GM23338 (cell line): Measurements from ENCODE around the gene OCA2. TPM values are rescaled to one million over a fixed set of nuclear protein-coding genes. Genes with fewer than 3 reads are reported as not detected.

Experiments used
- ATAC-seq: fragments of 200-7000 bp; cut with Tn5 transposase; 3 replicates; pipeline ENCODE4 v1.9.1; 2020
- DNase-seq: peaks from one replicate; pipeline ENCODE4 v3.0.0-alpha.2; 2015; ENCODE audit warnings: low spot score
- H2AFZ ChIP-seq: fragments of 200-600 bp; sonication (generic); 2 replicates; pipeline ENCODE4 v1.8.0; 2016; ENCODE audit warnings: antibody characterized with exemption, mild to moderate bottlenecking, moderate library complexity
- H3F3A ChIP-seq: fragments of 200-600 bp; sonication (generic); replicated peaks from 2 replicates; pipeline ENCODE4 v1.8.0; 2017; ENCODE audit warnings: antibody characterized with exemption, mixed run types, low read depth
- H3K27ac ChIP-seq: fragments of 200-600 bp; sonication (generic); 2 replicates; pipeline ENCODE4 v1.6.1; 2016; ENCODE audit warnings: low read depth
- H3K27me3 ChIP-seq: fragments of 200-600 bp; sonication (generic); 2 replicates; pipeline ENCODE4 v1.8.0; 2016; ENCODE audit warnings: mild to moderate bottlenecking, mixed run types, moderate library complexity; ENCODE audit not compliant: insufficient read depth
- H3K36me3 ChIP-seq: fragments of 200-600 bp; sonication (generic); 2 replicates; pipeline ENCODE4 v1.8.0; 2016; ENCODE audit warnings: mild to moderate bottlenecking; ENCODE audit not compliant: insufficient read depth
- H3K4me1 ChIP-seq: fragments of 200-600 bp; sonication (generic); 2 replicates; pipeline ENCODE4 v1.8.0; 2016; ENCODE audit warnings: mild to moderate bottlenecking, moderate library complexity; ENCODE audit not compliant: insufficient read depth
- H3K4me2 ChIP-seq: fragments of 200-600 bp; sonication (generic); 2 replicates; pipeline ENCODE4 v1.7.1; 2017; ENCODE audit warnings: mixed run types
- H3K4me3 ChIP-seq: fragments of 200-600 bp; sonication (generic); 2 replicates; pipeline ENCODE4 v1.6.1; 2016; ENCODE audit warnings: mixed run types
- H3K79me2 ChIP-seq: fragments of 200-600 bp; sonication (generic); replicated peaks from 2 replicates; pipeline ENCODE4 v1.8.0; 2017; ENCODE audit warnings: mild to moderate bottlenecking; ENCODE audit not compliant: insufficient read depth
- H3K9me2 ChIP-seq: fragments of 200-600 bp; sonication (generic); 2 replicates; pipeline ENCODE4 v1.8.0; 2017; ENCODE audit not compliant: insufficient read depth
- H4K20me1 ChIP-seq: fragments of 200-600 bp; sonication (generic); replicated peaks from 2 replicates; pipeline ENCODE4 v1.8.0; 2017; ENCODE audit warnings: mild to moderate bottlenecking; ENCODE audit not compliant: insufficient read depth
- H3K27ac Mint-ChIP-seq: 2 replicates; pipeline ENCODE4 v1.8.0; 2020; ENCODE audit warnings: inconsistent platforms, mild to moderate bottlenecking, moderate library complexity, mixed read lengths
- H3K27me3 Mint-ChIP-seq: 3 replicates; pipeline ENCODE4 v1.8.0; 2022; ENCODE audit warnings: low read depth, mild to moderate bottlenecking, moderate library complexity, mixed read lengths, inconsistent platforms; ENCODE audit not compliant: insufficient read depth, poor library complexity
- H3K36me3 Mint-ChIP-seq: 3 replicates; pipeline ENCODE4 v1.8.0; 2021; ENCODE audit warnings: low read depth, mild to moderate bottlenecking, inconsistent platforms, moderate library complexity, mixed read lengths
- H3K4me1 Mint-ChIP-seq: 3 replicates; pipeline ENCODE4 v1.8.0; 2020; ENCODE audit warnings: mild to moderate bottlenecking, inconsistent platforms, mixed read lengths
- H3K4me3 Mint-ChIP-seq: 3 replicates; pipeline ENCODE4 v1.8.0; 2021; ENCODE audit warnings: moderate library complexity, mild to moderate bottlenecking, inconsistent platforms, mixed read lengths
- H3K9me3 Mint-ChIP-seq: 3 replicates; pipeline ENCODE4 v1.8.0; 2020; ENCODE audit warnings: moderate library complexity, mild to moderate bottlenecking, inconsistent platforms, mixed read lengths
- CREB1 ChIP-seq: fragments of 250-450 bp; sonication (Bioruptor Pico); IDR thresholded peaks from 2 replicates; pipeline ENCODE4 v1.5.0; 2020; ENCODE audit warnings: low read depth, mild to moderate bottlenecking, moderate library complexity
- CTCF ChIP-seq, 2 experiments: fragments of 200-600 bp in 1 of 2; sonication (generic) in 1 of 2; conservative IDR thresholded peaks; 2 replicates each; pipeline versions ENCODE4 v1.5.1 to v1.6.1; 2016 to 2017; ENCODE audit warnings: antibody characterized with exemption in 2 of 2, low read depth in 2 of 2, mild to moderate bottlenecking in 2 of 2, moderate library complexity in 1 of 2
- ETS1 ChIP-seq: IDR thresholded peaks from 2 replicates; pipeline ENCODE4 v1.6.1; 2016; ENCODE audit warnings: antibody characterized with exemption
- EZH2 ChIP-seq: fragments of 200-600 bp; sonication (generic); IDR thresholded peaks from one replicate; pipeline ENCODE4 v1.8.0; 2017; ENCODE audit warnings: antibody characterized with exemption, mild to moderate bottlenecking, low read depth; ENCODE audit not compliant: unreplicated experiment
- EZH2phosphoT487 ChIP-seq: fragments of 200-600 bp; sonication (generic); IDR thresholded peaks from one replicate; pipeline ENCODE4 v1.8.1; 2018; ENCODE audit warnings: antibody characterized with exemption; ENCODE audit not compliant: unreplicated experiment
- JUNB ChIP-seq: IDR thresholded peaks from one replicate; pipeline ENCODE4 v1.6.1; 2016; ENCODE audit warnings: antibody characterized with exemption; ENCODE audit not compliant: unreplicated experiment
- NANOG ChIP-seq: IDR thresholded peaks from 2 replicates; pipeline ENCODE4 v1.6.1; 2016; ENCODE audit warnings: antibody characterized with exemption, borderline replicate concordance
- STAT1 ChIP-seq: IDR thresholded peaks from one replicate; pipeline ENCODE4 v1.6.1; 2016; ENCODE audit warnings: antibody characterized with exemption; ENCODE audit not compliant: unreplicated experiment
- ZNF331 ChIP-seq: fragments of 250-450 bp; sonication (Bioruptor Pico); IDR thresholded peaks from 2 replicates; pipeline ENCODE4 v1.5.0; 2020; ENCODE audit warnings: low read depth, mild to moderate bottlenecking, moderate library complexity
- ZNF462 ChIP-seq: fragments of 250-450 bp; sonication (Bioruptor Pico); IDR thresholded peaks from 2 replicates; pipeline ENCODE4 v1.5.0; 2020; ENCODE audit warnings: mild to moderate bottlenecking, moderate library complexity
- polyA plus RNA-seq: library from polyadenylated mRNA; unstranded; fragments of >200 nt; fragmentation: Nextera tagmentation; extraction: Ambion mirVana; gene quantifications from 2 replicates; pipeline ENCODE4 v1.2.1, GENCODE V29; 2016
- total RNA-seq: library from RNA; depleted of rRNA; stranded (reverse); fragments of >200 nt; shearing (Covaris generic); gene quantifications from 2 replicates; pipeline ENCODE4 v1.2.3, GENCODE V29; 2014

Gene OCA2
- total and polyA plus RNA-seq, 2 experiments from 2014 or later, result 0.40 to 0.69 TPM

- TF ChIP-seq STAT1, result no peak
- no peak for TF ChIP-seq EZH2phosphoT487
- TF ChIP-seq CREB1, result no peak
Observed at GRCh38 chr15:27804569-27805260, 294.4 kb downstream of the OCA2 start (continued).

GRCh38 chr15:27798807-27799206 is 300.3 kb downstream of the OCA2 start:
- no peaks in the 10 kb centered on the region; the same call in 2 of the 3 replicates for H3K9me3 Mint-ChIP-seq
- H3K27me3 Mint-ChIP-seq, result peaks cover 5% of the 10 kb centered on the region
- ATAC-seq (peak; percentile 31), DNase-seq (peak; percentile 49)
- Histone ChIP-seq H3K36me3 (no peaks in the 10 kb centered on the region), H3F3A (no peaks in the 10 kb centered on the region), H3K4me2 (peak overlapping the region; percentile 30), H3K79me2 (no peaks in the 10 kb centered on the region), H3K27ac (peak overlapping the region; percentile 33; the same call in 1 of the 2 replicates), H3K4me1 (peaks cover 32% of the 10 kb centered on the region), H4K20me1 (no peaks in the 10 kb centered on the region), H3K4me3 (no peak overlapping the region), H3K9me2 (no peaks in the 10 kb centered on the region), H2AFZ (no peak overlapping the region), H3K27me3 (no peaks in the 10 kb centered on the region)
- TF ChIP-seq ZNF331 (CRISPR knock-in tag), result no peak
- TF ChIP-seq NANOG, result peak; percentile 62; the same call in 1 of the 2 replicates
- no peaks in the 10 kb centered on the region for H3K36me3 Mint-ChIP-seq
- H3K4me1 Mint-ChIP-seq, result peaks cover 32% of the 10 kb centered on the region
- H3K4me3 Mint-ChIP-seq, result no peak overlapping the region
- H3K27ac Mint-ChIP-seq, result peak overlapping the region; percentile 44; the same call in 1 of the 2 replicates

GRCh38 chr15:27797765-27798164 is 301.4 kb downstream of the OCA2 start:
- Histone ChIP-seq H3K4me1 (peaks cover 32% of the 10 kb centered on the region), H3F3A (no peaks in the 10 kb centered on the region), H3K27me3 (no peaks in the 10 kb centered on the region), H4K20me1 (no peaks in the 10 kb centered on the region), H3K36me3 (no peaks in the 10 kb centered on the region), H3K79me2 (no peaks in the 10 kb centered on the region), H2AFZ (no peak overlapping the region), H3K4me2 (no peak overlapping the region), H3K27ac (no peak overlapping the region), H3K4me3 (no peak overlapping the region), H3K9me2 (no peaks in the 10 kb centered on the region)
- H3K4me1 Mint-ChIP-seq, result peaks cover 32% of the 10 kb centered on the region
- H3K9me3 Mint-ChIP-seq, result no peaks in the 10 kb centered on the region; the same call in 2 of the 3 replicates
- peaks cover 5% of the 10 kb centered on the region for H3K27me3 Mint-ChIP-seq
- H3K27ac Mint-ChIP-seq, result no peak overlapping the region
- ATAC-seq, result peak; percentile 14; the same call in 1 of the 3 replicates
- no peak overlapping the region for H3K4me3 Mint-ChIP-seq
- no peak for DNase-seq
- H3K36me3 Mint-ChIP-seq, result no peaks in the 10 kb centered on the region
- no peak for TF ChIP-seq EZH2phosphoT487
- TF ChIP-seq EZH2, result no peak
- no peak for TF ChIP-seq ZNF331 (CRISPR knock-in tag)
- no peak for TF ChIP-seq ETS1
- TF ChIP-seq ZNF462 (CRISPR knock-in tag), result no peak
- TF ChIP-seq STAT1, result no peak
- no peak for TF ChIP-seq CTCF (conservative IDR thresholded peaks at IDR 0.05; ENCODE audit: low read depth in 2 of 2)
- no peak for TF ChIP-seq CREB1
- no peak for TF ChIP-seq NANOG
- no peak for TF ChIP-seq JUNB
